ENCODE results near the gene BCAS3.

GRCh38 chr17:61361084-61361483 is 683.4 kb downstream of the BCAS3 start:
- TF ChIP-seq GATA3 (IDR thresholded peaks at IDR 0.05; ENCODE audit: low read depth, low read length) (no peak), GATA2 (IDR thresholded peaks at IDR 0.05; ENCODE audit: low read depth, low read length) (no peak)

Data from SH-SY5Y (cell line).